HG03159 (cell line): ENCODE measurements around the gene CREB3L4.
"Not testable (repeated sequence)": the region's sequence is repeated elsewhere in the genome, so short reads cannot be mapped to it uniquely, and the experiment has no call there.

Experiments used
- ATAC-seq: cut with Tn5 transposase; IDR thresholded peaks from one replicate; pipeline ENCODE4 v1.9.1; 2021; ENCODE audit warnings: mild to moderate bottlenecking, moderate library complexity; ENCODE audit not compliant: unreplicated experiment

Gene CREB3L4

GRCh38 chr1:153958111-153958960 is 9.4 kb upstream of the CREB3L4 start, which contains the start of gene CRTC2:
Gene CRTC2, minus strand, starts transcription at chr1:153958612. Its CDS starts 115 bp downstream, at chr1:153958497.
- ATAC-seq, result peak; percentile 80

DNA sequence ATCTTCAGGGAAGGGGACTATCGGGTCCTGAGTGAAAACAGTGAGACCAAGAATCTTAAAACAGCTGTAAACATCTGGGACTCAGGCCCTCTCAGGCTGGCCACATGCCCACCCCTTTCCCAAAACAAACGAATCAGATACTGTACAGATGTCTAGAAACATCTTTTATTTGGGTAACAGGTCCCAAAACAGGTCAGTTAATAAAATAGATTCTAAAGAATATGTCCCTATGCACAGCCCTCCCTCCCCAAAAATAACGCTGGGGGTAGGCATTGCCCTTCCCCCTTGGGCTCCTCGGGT is 8.8 kb upstream of the CREB3L4 start:
- ATAC-seq, result no peak

- ATAC-seq, result no peak
Observed at GRCh38 chr1:153959454-153959853, 8.2 kb upstream of the CREB3L4 start.

- ATAC-seq, result no peak
Observed at GRCh38 chr1:153960206-153960605, 7.5 kb upstream of the CREB3L4 start.

GRCh38 chr1:153961421-153961820 is 6.3 kb upstream of the CREB3L4 start:
- ATAC-seq, result no peak

DNA sequence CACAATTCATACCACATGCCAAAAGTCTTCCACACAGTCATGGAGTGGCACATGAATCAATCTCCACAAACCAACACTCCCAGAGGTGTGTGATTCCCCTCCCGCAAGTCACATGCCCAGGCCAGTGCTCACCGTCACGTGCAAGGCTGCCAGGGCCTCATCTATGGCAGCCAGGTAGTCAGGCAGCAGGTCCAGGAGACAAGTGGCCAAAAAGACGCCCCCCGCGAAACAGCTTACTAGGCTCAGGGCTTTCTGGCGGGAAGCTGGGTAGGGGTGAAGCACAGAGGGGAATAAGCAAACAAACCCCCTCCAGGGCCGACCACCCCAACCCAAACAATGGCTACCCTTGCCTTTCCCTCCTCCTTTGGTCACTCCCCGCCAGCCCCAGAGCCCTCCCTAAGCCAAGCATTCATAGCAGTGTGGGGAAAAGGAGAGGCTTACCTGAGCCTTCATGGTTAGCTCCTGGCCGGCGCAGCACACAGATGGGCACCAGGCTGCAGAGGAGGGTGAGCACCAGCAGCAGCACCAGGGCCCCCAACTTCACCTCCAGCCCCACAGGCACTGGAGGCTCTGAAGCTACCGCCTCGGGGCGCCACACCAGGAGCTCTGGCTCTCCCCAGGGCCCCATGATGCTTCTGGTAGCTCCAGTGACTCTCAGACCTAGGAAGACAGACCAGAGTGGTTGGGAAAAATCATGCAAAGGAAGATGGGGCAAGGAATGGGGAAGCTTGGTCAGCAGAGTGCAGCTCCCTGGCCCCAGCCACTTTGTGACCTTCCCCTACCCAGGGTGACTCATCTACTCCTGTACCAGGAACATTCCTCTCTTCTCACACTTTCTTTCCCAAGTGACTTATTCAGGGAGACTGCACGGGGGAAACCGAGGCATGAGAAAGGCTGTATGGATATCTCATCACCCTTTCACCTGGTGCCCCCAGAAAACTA is 5.3 kb upstream of the CREB3L4 start:
- no peak for ATAC-seq

DNA sequence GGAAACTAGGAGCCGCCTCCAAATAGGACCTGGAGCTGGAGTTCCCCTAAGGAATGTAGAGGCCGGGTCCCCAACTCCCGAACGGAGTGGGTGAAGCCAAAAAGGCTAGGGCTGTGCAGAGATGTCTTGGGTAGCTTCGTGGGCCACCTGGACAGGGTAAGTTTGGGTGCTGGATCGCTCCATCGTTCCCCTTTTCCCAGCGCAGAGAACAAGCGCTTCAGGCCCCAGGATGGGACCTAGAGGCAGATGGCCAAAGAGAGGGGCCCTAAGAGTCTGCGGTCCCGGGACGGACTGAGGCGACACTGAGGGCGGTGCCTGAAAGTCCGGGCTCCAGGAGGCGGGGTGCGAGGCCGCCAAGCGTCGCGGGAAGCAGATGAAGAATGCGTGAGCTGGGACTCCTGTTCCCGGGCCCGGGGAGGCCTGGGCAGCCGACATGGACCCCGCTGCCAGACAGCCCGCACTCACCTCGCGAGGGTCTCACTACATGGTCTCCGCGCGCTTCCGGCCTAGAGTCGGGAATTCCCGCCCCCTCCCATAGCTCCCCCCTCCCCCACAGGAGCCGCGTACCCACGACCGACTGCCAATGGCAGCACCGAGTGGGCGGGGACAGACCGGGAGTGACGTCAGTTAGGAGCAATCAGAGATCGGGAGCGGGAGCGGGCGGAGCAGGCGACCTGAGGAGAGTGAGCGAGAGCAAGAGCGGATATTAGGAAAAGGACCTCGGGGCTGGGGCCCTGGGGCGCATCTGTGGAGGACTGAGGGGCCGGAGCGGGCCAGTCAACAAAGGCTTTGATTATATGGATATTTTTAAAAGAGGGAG is 4.5 kb upstream of the CREB3L4 start, which contains the start of gene SLC39A1:
TSS of gene SLC39A1 (minus strand) at position 508 of the 820 bp plus-strand sequence. CDS start 822 bp downstream, outside the sequence.
- peak; percentile 42 for ATAC-seq

DNA sequence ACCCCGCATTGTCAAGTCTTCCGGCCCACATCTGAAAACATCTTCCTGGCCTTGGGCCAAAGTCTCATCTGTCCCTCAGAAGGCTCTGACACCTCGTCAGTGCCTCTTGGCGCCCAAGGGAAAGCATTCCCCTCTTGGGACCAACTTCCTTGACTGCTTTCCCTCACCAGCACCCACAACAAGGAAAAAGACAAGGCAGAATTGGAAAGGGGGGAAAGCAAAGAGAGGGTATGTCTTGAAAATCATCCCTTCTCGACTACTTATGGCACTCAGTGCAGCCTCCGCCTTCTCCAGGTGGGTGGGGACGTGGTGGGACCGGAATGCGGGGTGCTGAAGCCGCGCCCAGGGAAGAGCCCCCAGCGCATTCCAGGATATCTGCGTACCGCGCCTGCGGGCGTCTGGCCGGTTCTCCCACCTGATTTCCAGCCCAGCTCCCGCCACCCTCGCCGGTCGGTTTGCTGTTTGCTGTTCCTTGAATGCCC is 3.8 kb upstream of the CREB3L4 start:
- peak; percentile 3 for ATAC-seq

GRCh38 chr1:153968000-153968363 is 280 bp downstream of the CREB3L4 start:
- ATAC-seq, result no peak

DNA sequence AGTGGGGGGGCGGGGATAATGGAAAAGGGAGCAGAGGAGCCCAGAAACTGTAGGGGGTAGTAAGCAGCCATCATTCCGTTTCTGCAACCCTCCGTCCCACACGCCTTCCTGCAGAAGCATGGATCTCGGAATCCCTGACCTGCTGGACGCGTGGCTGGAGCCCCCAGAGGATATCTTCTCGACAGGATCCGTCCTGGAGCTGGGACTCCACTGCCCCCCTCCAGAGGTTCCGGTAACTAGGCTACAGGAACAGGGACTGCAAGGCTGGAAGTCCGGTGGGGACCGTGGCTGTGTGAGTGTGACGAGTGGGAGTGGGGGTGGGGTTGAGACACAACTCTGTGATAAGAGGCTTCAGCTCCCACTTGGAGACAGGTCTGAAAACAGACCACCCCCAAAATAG is 706 bp downstream of the CREB3L4 start:
- no peak for ATAC-seq

DNA sequence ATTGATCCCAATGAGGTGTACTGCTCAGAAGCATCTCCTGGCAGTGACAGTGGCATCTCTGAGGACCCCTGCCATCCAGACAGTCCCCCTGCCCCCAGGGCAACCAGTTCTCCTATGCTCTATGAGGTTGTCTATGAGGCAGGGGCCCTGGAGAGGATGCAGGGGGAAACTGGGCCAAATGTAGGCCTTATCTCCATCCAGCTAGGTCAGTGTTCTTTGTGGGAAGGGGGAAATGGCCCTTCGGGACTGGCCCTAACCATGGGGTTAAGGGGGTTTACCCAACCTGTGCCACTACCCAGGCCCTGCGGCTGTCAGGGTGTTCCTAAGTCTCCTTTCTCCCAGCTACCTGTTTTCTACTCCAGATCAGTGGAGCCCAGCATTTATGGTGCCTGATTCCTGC is 1.3 kb downstream of the CREB3L4 start:
- no peak for ATAC-seq

DNA sequence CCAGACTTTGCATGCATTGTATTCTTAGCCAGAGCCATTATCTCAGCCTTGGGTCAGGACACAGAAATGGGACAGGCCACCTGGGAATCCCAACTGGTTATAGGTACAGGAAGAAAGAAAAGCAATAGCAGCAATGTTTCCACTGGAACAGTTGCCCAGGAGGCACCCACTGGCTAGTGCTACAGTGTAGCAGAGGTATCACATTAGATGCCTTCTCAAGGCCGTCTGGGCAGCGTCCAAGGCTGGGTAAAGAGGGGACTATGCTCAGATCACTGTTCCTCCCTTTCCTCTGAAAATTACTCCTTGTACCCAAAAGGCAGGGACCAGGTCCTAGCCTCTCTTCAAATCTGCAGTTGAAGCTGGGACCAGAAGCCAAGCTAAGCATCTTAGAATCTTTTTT is 2.6 kb downstream of the CREB3L4 start:
- ATAC-seq, result no peak

GRCh38 chr1:153973071-153973470 is 5.4 kb downstream of the CREB3L4 start:
- no peak for ATAC-seq

DNA sequence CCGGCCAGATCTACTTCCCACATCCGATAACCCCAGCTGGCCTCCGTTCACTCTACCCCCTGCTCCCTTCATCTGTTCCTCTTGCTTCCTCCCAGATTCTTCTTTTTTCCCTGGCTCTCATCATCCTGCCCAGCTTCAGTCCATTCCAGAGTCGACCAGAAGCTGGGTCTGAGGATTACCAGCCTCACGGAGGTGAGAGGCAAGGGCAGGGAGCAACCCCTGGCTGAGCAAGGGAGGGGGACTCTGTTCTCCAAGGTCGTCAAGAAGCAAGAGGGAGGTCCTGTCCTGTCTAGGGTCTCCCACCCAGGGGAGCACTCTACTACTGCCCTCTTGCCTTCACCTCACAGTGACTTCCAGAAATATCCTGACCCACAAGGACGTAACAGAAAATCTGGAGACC is 5.8 kb downstream of the CREB3L4 start:
- no peak for ATAC-seq

GRCh38 chr1:153976819-153977249 is 9.1 kb downstream of the CREB3L4 start:
- ATAC-seq, result no peak

GRCh38 chr1:153977250-153978240 is 9.8 kb downstream of the CREB3L4 start, which contains the start of gene JTB:
Gene JTB, minus strand, starts transcription at chr1:153977674. Its CDS starts 422 bp downstream, at chr1:153977252.
- peak; percentile 77 for ATAC-seq

- ATAC-seq, result no peak
Observed at GRCh38 chr1:153978274-153978909, 10.7 kb downstream of the CREB3L4 start.

GRCh38 chr1:153979091-153979490 is 11.4 kb downstream of the CREB3L4 start:
- not testable (repeated sequence) for ATAC-seq

GRCh38 chr1:153981735-153982134 is 14.0 kb downstream of the CREB3L4 start:
- not testable (repeated sequence) for ATAC-seq
